T-helper 1 cell treated with Interleukin-12 subunit alpha and Interleukin-12 subunit beta and Interleukin-4 antibody, amounts not matched to agents 30 ng/mL and 1 ng/mL, for 36 hours (primary cell): ENCODE measurements around the gene LY6G5B. TPM values are rescaled to one million over a fixed set of nuclear protein-coding genes. Genes with fewer than 3 reads are reported as not detected.
"Not testable (repeated sequence)": the region's sequence is repeated elsewhere in the genome, so short reads cannot be mapped to it uniquely, and the experiment has no call there.

ENCODE experiments used
- intact Hi-C: fragments of 100-400 bp; cut with micrococcal nuclease; formaldehyde crosslinking; loops from one replicate; pipeline ENCODE4 v1.15.1; 2024
- total RNA-seq: library from RNA; stranded (reverse); gene quantifications from 2 replicates; pipeline ENCODE4 v1.2.3, GENCODE V29; 2022

LY6G5B gene
- total RNA-seq, 1 donor from 2014 or later = 27.5 TPM

GRCh38 chr6:31687860-31688693, 18.3 kb downstream of the LY6G5B start:
- intact Hi-C loops = no loop called here

- intact Hi-C loops = no loop called here
Observed at GRCh38 chr6:31689249-31690110, 19.7 kb downstream of the LY6G5B start.

- intact Hi-C loops = no loop called here
Observed at GRCh38 chr6:31690231-31691077, 20.7 kb downstream of the LY6G5B start.

DNA sequence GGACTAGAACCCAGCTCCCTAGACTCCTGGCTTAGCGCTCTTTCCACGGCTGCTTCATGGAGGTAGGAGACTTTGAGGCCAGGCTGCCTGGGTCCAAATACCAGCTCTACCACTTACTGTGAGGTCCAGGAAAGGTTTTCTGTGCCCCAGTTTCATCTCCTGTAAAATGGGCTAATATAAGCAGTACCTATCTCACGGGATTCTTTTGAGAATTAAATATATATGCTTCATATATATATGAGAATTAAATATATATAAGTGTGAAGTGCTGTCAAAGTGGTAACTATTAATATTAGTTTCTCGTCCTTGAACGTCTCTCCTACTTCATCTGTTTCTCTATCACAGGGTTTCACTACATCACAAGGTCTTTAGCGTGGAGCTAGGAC, 21.3 kb downstream of the LY6G5B start:
- intact Hi-C loops = no loop called here

GRCh38 chr6:31691564-31692108, 21.9 kb downstream of the LY6G5B start:
- intact Hi-C loops = no loop called here

- intact Hi-C loops = no loop called here
Observed at GRCh38 chr6:31692353-31692752, 22.6 kb downstream of the LY6G5B start.

GRCh38 chr6:31692886-31693285, 23.1 kb downstream of the LY6G5B start:
- intact Hi-C loops = no loop called here

- intact Hi-C loops = no loop called here
Observed at GRCh38 chr6:31693535-31693934, 23.8 kb downstream of the LY6G5B start.

GRCh38 chr6:31697555-31697954, 27.8 kb downstream of the LY6G5B start:
- intact Hi-C loops = no loop called here

DNA sequence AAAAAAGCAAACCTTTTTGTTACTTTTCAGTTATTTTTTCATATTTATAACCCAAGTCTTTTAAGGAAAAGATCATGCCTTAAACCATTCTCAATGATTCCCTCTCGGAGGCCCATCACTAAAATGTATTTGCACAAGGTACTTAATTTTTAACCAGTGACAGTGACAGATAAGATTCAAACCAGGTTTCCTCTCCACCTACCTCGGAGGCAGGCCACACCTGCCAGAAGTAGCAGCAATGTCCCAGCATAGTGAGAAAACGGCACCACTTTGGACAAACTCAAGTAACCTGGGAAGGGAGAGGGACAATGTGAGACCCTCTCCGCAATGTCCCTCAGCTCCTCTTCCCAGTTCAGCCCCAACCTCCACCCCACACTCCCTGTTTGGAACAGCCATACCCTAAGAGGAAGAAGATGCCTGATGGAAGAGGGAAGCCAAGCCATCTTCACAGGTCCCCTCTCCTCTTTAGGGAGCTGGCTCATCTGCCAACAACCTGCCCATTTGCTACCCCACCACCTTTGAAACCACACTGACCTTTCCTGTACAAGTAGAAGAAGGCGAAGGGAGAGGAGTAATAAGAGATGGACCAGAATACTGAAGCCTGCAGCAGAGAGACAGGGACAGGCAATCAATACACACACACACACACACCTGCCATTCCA, 31.1 kb downstream of the LY6G5B start:
- intact Hi-C loops = no loop called here

GRCh38 chr6:31701666-31702404, 32.1 kb downstream of the LY6G5B start:
- intact Hi-C loops = loop anchor here (1.0 to 2.0 kb wide), 4 partner anchors 21 to 475 kb away; partner anchors contain the start of genes AGPAT1, LSM2 and LY6G5C

DNA sequence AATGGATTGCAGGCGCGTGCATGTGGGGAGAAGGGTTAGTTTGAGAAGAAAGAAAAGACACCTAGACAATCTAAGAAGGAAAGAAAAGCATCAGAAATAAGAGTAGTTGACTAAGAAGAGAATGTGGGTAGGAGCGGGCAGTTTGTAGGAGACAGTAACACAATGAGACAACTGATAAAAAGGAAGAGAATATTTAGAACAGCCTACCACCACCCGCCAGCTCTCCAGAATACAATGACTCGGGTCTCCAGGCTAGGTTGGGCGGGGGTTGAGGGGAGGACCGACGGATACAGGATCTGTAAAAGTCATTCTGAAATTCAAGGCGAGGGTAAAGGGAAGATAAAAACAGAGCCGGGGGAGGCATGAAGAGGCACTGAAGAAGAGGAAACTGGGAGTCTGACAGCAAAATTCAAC, 32.6 kb downstream of the LY6G5B start:
- intact Hi-C loops = loop anchor here (1.0 to 2.0 kb wide), 4 partner anchors 21 to 474 kb away; partner anchors contain the start of genes AGPAT1, LSM2 and LY6G5C

DNA sequence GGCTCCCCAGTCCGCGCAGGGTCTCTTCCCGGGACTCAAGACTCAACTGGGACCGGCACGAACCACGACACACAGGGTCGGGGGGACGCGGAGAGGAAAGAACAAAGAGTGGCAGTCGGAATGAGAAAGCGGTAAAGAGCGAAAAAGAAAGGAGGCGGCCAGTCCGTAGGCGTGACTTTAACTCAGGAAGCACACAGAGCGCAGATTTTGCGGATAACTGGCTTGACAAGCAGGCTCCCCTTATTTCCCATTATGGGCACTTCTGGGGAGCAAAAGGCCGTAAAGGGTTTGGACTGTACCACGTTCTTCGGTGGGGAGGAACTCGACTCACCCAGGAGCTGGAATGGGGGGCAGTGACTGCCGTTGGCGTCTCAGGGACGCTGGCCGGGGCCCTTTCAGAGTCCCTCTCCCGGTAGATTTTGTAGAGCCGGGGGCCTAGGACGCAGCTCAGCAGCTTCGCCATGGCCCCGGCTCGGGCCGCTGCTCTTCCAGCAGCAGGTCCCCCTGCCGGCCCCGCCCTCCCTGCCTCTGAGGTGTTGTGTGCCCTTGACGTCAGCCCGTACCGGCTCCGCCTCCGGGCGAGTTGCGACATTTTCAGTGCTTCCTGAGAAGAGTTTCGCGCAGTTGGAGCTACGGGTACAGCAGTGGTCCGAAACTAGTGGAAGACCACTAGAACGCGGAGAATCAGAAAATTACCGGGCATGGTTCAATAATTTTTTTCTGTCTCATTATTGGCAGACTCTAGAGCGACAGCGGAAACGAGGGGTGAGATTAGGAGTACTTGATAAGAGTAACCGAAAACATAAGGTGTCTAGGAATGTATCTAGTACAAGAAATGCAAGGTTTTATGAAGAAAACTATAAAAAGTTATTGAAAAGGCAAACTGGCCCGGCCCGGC, 33.3 kb downstream of the LY6G5B start, which contains the start of gene ABHD16A:
TSS of gene ABHD16A (minus strand) at position 506 of the 898 bp plus-strand sequence. CDS start at position 463, 43 bp downstream.
- intact Hi-C loops = loop anchor here (1.0 to 2.0 kb wide), 15 partner anchors 22 to 474 kb away; partner anchors contain the start of genes AGPAT1, BAG6, DDAH2 and EHMT2

DNA sequence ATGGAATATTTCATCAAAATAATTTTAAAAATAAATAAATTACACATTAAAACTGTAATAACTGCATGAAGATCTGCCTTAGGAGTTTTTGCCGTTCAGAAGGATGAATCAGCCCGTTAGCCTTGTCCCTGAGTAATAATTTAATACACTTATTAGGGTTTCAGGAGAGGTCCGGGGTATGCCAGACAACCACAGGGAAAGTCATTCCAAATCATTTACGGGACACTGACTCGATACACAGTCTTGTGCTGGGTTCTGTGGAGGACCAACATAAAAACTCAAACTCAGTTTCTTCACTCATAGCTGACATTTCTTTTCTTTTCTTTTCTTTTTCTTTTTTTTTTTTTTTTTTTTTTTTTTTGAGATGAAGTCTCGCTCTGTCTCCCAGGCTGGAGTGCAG, 36.2 kb downstream of the LY6G5B start:
- intact Hi-C loops = no loop called here

DNA sequence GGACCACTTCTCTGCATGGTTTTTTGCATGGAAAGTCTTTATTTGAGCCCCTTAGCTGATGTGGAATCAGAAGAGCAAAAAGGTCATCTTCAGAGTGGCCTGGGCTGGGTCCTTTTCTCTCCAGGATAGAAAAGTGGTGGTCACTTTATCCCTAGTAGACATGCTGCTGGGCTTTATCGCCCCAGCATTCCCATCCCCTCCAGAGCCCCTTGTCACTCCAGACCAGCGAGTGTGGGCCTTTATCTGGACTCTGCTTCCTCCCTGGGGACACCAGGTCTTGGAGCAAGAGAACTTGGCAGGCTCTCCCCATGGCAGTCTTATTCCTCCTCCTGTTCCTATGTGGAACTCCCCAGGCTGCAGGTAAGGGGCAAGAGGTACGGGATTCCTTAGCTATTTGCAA, 36.8 kb downstream of the LY6G5B start, which contains the start of gene LY6G6F:
TSS of gene LY6G6F (plus strand) at position 268 of the 400 bp plus-strand sequence. CDS start at position 309, 41 bp downstream.
- intact Hi-C loops = no loop called here

GRCh38 chr6:31707701-31708100, 37.9 kb downstream of the LY6G5B start:
- intact Hi-C loops = no loop called here

DNA sequence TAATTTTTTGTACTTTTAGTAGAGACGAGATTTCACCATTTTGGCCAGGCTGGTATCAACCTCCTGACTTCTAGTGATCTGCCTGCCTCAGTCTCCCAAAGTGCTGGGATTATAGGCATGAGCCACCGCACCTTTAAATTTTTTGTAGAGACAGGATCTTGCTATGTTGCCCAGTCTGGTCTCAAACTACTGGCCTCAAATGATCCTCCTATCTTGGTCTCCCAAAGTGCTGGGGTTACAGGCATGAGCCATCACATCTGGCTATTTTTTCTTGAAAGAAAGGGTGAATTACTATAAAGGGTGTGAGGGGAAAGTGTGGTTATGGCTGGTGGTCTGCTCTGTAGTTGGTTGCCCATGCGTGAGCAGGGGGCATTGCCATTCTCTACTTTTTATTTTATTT, 38.4 kb downstream of the LY6G5B start:
- intact Hi-C loops = no loop called here

GRCh38 chr6:31709157-31709556, 39.4 kb downstream of the LY6G5B start:
- intact Hi-C loops = not testable (repeated sequence)
